ENCODE results near the gene JAKMIP3.

JAKMIP3 gene

GRCh38 chr10:132021504-132022143 lies 44.1 kb upstream of the JAKMIP3 start:
- no peak for DNase-seq (ENCODE audit: low read depth)
- TF ChIP-seq CTCF (IDR thresholded peaks at IDR 0.05; ENCODE audit: control insufficient read depth, insufficient read depth, low read depth, low read length, missing control alignments) = no peak
- no peak overlapping the region for H3K4me3 ChIP-seq (ENCODE audit: control insufficient read depth, low read depth, low read length)

- no peak for DNase-seq (ENCODE audit: low read depth)
- no peak overlapping the region for H3K4me3 ChIP-seq (ENCODE audit: control insufficient read depth, low read depth, low read length)
- TF ChIP-seq CTCF (IDR thresholded peaks at IDR 0.05; ENCODE audit: control insufficient read depth, insufficient read depth, low read depth, low read length, missing control alignments) = no peak
Measured at GRCh38 chr10:132022241-132022640, 43.5 kb upstream of the JAKMIP3 start.

- peak; percentile 25 for DNase-seq (ENCODE audit: low read depth)
- peak overlapping the region; percentile 14 for H3K4me3 ChIP-seq (ENCODE audit: control insufficient read depth, low read depth, low read length)
- TF ChIP-seq CTCF (IDR thresholded peaks at IDR 0.05; ENCODE audit: control insufficient read depth, insufficient read depth, low read depth, low read length, missing control alignments) = peak; percentile 96
Measured at GRCh38 chr10:132023092-132023811, 42.5 kb upstream of the JAKMIP3 start.

GRCh38 chr10:132027423-132027983 lies 38.2 kb upstream of the JAKMIP3 start:
- no peak for TF ChIP-seq CTCF (IDR thresholded peaks at IDR 0.05; ENCODE audit: control insufficient read depth, insufficient read depth, low read depth, low read length, missing control alignments)
- no peak overlapping the region for H3K4me3 ChIP-seq (ENCODE audit: control insufficient read depth, low read depth, low read length)
- DNase-seq (ENCODE audit: low read depth) = no peak

- DNase-seq (ENCODE audit: low read depth) = no peak
- no peak for TF ChIP-seq CTCF (IDR thresholded peaks at IDR 0.05; ENCODE audit: control insufficient read depth, insufficient read depth, low read depth, low read length, missing control alignments)
- no peak overlapping the region for H3K4me3 ChIP-seq (ENCODE audit: control insufficient read depth, low read depth, low read length)
Measured at GRCh38 chr10:132028706-132029105, 37.0 kb upstream of the JAKMIP3 start.

- H3K4me3 ChIP-seq (ENCODE audit: control insufficient read depth, low read depth, low read length) = no peak overlapping the region
- no peak for DNase-seq (ENCODE audit: low read depth)
- TF ChIP-seq CTCF (IDR thresholded peaks at IDR 0.05; ENCODE audit: control insufficient read depth, insufficient read depth, low read depth, low read length, missing control alignments) = no peak
Measured at GRCh38 chr10:132030898-132031463, 34.8 kb upstream of the JAKMIP3 start.
